Neural cell (in vitro differentiated cells): ENCODE measurements around the gene NEK6.

Experiments
- CTCF ChIP-seq: fragments of 450-650 bp; IDR thresholded peaks from 2 replicates; pipeline ENCODE4 v1.5.1; 2014; ENCODE audit warnings: antibody characterized with exemption, mild to moderate bottlenecking, moderate library complexity; ENCODE audit not compliant: poor library complexity, severe bottlenecking
- EZH2 ChIP-seq: fragments of 200-600, 300-800 bp; shearing (Covaris generic), sonication (generic); IDR thresholded peaks from 2 replicates; pipeline ENCODE4 v1.6.1; 2014; ENCODE audit warnings: antibody characterized with exemption, low read length, borderline replicate concordance, mild to moderate bottlenecking; ENCODE audit not compliant: insufficient read depth, poor library complexity, severe bottlenecking

- TF ChIP-seq CTCF (no peak), EZH2 (no peak)
Observed at GRCh38 chr9:124323904-124324303, 66.2 kb downstream of the NEK6 start.
